Right atrium auricular region (tissue), 2 donors: ENCODE results near the gene OR5C1. TPM values are rescaled to one million over a fixed set of nuclear protein-coding genes. Genes with fewer than 3 reads are reported as not detected.

Experiments
- DNase-seq: peaks from one replicate; pipeline ENCODE4 v3.0.0-alpha.2; 2019; ENCODE audit warnings: low spot score
- H3K27ac ChIP-seq, 2 donors: fragments of 200-600 bp; sonication (generic); 1 replicate in 1 of 2; 2 replicates in 1 of 2; pipeline ENCODE4 v1.5.1; 2016 to 2019
- H3K27me3 ChIP-seq, 2 donors: fragments of 200-600 bp; sonication (generic); one replicate each; pipeline versions ENCODE4 v1.5.1 to v1.6.0; 2017 to 2019
- H3K36me3 ChIP-seq: fragments of 200-600 bp; sonication (generic); one replicate; pipeline ENCODE4 v1.5.1; 2016
- H3K4me1 ChIP-seq, 2 donors: fragments of 200-600 bp; sonication (generic); one replicate each; pipeline versions ENCODE4 v1.5.1 to v1.6.0; 2017 to 2019
- H3K4me3 ChIP-seq, 2 donors: fragments of 200-600 bp; sonication (generic); 1 replicate in 1 of 2; 2 replicates in 1 of 2; pipeline ENCODE4 v1.5.1; 2017 to 2019; ENCODE audit warnings: mild to moderate bottlenecking in 1 of 2, moderate library complexity in 1 of 2
- H3K9me3 ChIP-seq, 2 donors: fragments of 200-600 bp; sonication (generic); one replicate each; pipeline ENCODE4 v1.5.1; 2019
- total RNA-seq, 2 donors: library from RNA; depleted of rRNA; stranded (reverse); fragments of >200 nt; gene quantifications; one replicate each; pipeline ENCODE4 v1.1.0, GENCODE V29; 2016
- TF ChIP-seq, protein P1 (sequence below), 2 donors: fragments of 200-600 bp; sonication (generic); IDR thresholded peaks; one replicate each; pipeline ENCODE4 v1.5.1; 2019; ENCODE audit warnings: antibody characterized with exemption in 2 of 2

Gene OR5C1
- total RNA-seq, 2 donors from 2014 or later: not detected

DNA sequence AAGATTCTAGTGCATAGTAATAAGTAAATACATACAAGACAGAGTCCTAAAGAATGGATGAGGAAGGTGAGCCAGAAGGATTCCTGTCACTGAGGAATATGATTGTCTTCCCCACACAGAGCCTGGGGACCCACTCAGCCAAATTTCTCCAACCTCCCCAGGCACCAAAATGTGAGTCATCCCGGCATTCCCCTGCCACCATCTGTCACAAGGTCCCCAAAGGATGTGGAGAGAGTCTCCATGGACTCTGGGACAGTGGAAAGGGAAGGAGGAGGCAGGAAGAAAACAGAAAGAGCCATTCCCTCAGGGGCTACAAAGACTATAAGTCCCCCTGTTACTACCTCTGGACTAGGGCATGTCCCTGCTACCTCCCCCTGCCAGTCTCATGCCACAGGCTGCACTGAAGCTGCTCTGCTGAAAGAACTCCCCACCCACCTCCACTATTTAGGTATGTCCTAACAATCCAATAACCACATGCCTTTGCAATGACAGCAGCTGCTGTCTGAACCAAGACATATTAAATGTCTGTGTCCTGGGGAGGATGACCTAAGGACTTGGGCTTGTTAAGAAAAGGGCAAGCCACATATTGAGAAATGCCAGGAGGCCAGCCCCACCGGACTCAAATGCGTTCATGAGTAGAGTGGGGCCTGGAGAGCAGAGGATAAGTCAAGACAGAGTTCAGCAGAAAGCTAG lies 10.7 kb upstream of the OR5C1 start:
- Histone ChIP-seq H3K4me3 (no peak overlapping the region), H3K36me3 (no peaks in the 10 kb centered on the region), H3K4me1 (no peaks in the 10 kb centered on the region), H3K27ac (no peak overlapping the region), H3K27me3 (no peaks in the 10 kb centered on the region), H3K9me3 (no peaks in the 10 kb centered on the region)
- TF ChIP-seq, protein P1, sequence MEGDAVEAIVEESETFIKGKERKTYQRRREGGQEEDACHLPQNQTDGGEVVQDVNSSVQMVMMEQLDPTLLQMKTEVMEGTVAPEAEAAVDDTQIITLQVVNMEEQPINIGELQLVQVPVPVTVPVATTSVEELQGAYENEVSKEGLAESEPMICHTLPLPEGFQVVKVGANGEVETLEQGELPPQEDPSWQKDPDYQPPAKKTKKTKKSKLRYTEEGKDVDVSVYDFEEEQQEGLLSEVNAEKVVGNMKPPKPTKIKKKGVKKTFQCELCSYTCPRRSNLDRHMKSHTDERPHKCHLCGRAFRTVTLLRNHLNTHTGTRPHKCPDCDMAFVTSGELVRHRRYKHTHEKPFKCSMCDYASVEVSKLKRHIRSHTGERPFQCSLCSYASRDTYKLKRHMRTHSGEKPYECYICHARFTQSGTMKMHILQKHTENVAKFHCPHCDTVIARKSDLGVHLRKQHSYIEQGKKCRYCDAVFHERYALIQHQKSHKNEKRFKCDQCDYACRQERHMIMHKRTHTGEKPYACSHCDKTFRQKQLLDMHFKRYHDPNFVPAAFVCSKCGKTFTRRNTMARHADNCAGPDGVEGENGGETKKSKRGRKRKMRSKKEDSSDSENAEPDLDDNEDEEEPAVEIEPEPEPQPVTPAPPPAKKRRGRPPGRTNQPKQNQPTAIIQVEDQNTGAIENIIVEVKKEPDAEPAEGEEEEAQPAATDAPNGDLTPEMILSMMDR (IDR thresholded peaks at IDR 0.05): no peak
- DNase-seq: no peak

DNA sequence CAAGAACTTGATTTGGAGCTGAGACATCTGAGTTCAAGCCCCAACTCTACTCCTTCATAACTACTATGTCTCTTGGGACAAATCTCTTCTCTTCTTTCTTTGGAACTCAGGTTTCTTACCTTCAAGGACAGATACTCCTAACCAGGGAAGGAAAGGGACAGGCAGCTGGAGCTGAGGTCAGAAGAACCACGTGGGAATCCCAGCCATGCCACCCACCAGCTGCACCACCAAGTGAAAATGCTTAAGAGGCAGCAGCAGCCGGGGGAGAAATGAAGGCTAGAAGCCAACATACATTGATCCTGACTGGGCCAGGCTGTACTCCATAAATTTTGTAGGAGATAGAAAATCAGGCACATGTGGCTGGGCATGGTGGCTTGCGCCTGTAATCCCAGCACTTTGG lies 9.6 kb upstream of the OR5C1 start:
- no peaks in the 10 kb centered on the region for H3K36me3 ChIP-seq
- H3K9me3 ChIP-seq: no peaks in the 10 kb centered on the region
- H3K4me3 ChIP-seq: no peak overlapping the region
- no peak overlapping the region for H3K27ac ChIP-seq
- H3K27me3 ChIP-seq: no peaks in the 10 kb centered on the region
- TF ChIP-seq, protein P1 (IDR thresholded peaks at IDR 0.05): no peak
- DNase-seq: no peak
- no peaks in the 10 kb centered on the region for H3K4me1 ChIP-seq

DNA sequence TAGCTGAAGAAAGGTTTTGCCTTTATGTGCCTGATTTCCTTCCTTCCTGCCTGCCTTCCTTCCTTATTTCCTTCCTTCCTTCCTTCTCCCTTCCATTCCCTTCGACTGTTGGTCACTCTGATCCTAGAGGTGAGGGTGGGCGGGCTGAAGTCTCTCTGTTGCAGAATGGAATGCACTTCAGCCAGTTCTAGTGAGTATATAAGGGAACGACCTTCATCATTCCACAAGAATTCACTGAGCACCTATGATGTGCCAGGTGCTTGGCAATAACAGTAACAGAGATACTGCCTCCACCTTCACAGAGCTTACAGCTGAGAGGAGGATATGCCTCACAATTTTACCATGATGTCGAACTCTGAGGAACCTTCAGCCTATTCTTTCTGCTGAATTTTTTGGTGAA lies 8.7 kb upstream of the OR5C1 start:
- DNase-seq: no peak
- Histone ChIP-seq H3K4me3 (no peak overlapping the region), H3K27me3 (no peaks in the 10 kb centered on the region), H3K9me3 (no peaks in the 10 kb centered on the region), H3K36me3 (no peaks in the 10 kb centered on the region), H3K4me1 (no peaks in the 10 kb centered on the region), H3K27ac (no peak overlapping the region)
- TF ChIP-seq, protein P1 (IDR thresholded peaks at IDR 0.05): no peak

DNA sequence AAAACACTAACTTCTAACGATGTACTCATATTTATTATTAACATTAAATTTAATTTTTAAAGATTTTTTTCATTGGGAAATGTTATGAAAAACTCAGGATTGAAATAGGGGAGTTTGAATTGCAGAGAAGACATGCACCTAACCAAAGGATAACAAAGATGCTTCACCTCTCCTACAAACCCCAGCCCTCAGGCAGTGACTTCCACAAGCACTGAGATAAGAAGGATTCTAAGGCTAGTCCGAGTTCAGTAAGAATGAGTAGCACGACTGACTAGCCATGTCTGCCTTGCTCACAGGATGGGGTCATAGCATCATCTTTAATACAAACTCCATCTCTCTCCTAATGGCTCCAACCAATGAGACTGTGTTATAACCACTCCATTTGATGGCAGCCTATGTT lies 7.1 kb upstream of the OR5C1 start:
- Histone ChIP-seq H3K36me3 (no peaks in the 10 kb centered on the region), H3K4me1 (no peaks in the 10 kb centered on the region), H3K27me3 (no peaks in the 10 kb centered on the region), H3K4me3 (no peak overlapping the region), H3K27ac (no peak overlapping the region), H3K9me3 (no peaks in the 10 kb centered on the region)
- TF ChIP-seq, protein P1 (IDR thresholded peaks at IDR 0.05): no peak
- DNase-seq: no peak

DNA sequence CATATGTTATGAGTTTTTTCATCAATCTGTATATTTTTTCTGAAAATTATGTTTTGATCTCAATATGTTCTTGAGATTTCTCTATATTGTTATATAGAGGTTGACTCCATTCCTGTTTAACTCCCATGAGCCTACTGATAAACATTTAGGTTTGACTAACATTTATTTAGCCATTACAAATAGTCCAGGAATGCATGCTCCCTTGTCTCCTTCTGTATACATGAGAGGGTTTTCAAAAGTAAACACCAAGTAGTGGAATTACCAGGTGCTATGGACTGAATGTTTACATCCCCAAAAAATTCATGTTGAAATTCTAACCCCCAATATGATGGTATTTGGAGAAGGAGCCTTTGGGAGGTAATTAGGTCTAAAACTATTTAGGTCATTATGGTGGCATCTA lies 3.5 kb upstream of the OR5C1 start:
- no peak for DNase-seq
- no peaks in the 10 kb centered on the region for H3K4me1 ChIP-seq
- TF ChIP-seq, protein P1 (IDR thresholded peaks at IDR 0.05): no peak

DNA sequence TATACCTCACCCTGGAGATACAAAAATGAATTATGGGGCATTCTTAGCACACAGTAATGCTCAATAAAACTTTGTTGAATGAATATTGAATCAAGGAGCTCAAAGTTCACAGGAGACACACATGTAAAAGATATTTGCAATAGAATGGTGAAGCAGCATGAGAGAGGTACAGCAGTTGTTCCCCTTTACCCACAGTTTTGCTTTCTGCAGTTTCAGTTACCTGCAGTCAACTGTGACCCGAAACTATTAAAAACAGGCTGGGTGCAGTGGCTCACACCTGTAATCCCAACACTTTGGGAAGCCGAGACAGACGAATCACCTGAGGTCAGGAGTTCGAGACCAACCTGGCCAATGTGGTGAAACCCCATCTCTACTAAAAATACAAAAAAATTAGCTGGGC lies 2.4 kb upstream of the OR5C1 start:
- Histone ChIP-seq H3K4me3 (no peak overlapping the region), H3K4me1 (no peaks in the 10 kb centered on the region), H3K9me3 (no peaks in the 10 kb centered on the region), H3K36me3 (no peaks in the 10 kb centered on the region), H3K27ac (no peak overlapping the region), H3K27me3 (no peaks in the 10 kb centered on the region)
- TF ChIP-seq, protein P1 (IDR thresholded peaks at IDR 0.05): no peak
- no peak for DNase-seq

More for the DNA sequence above, 3.5 kb upstream of the OR5C1 start:
- Histone ChIP-seq H3K9me3 (no peaks in the 10 kb centered on the region), H3K27me3 (no peaks in the 10 kb centered on the region), H3K27ac (no peak overlapping the region), H3K36me3 (no peaks in the 10 kb centered on the region), H3K4me3 (no peak overlapping the region)
